Hepatocyte (in vitro differentiated cells): ENCODE data around the gene TNFRSF6B. TPM values are rescaled to one million over a fixed set of nuclear protein-coding genes. Genes with fewer than 3 reads are reported as not detected.

Source experiments
- DNase-seq: peaks from one replicate; pipeline ENCODE4 v3.0.0-alpha.2; 2016; ENCODE audit warnings: low spot score
- H2AFZ ChIP-seq: fragments of 200-600 bp; sonication (generic); 2 replicates; pipeline ENCODE4 v1.6.0; 2016; ENCODE audit warnings: antibody characterized with exemption, mild to moderate bottlenecking
- H3K27ac ChIP-seq: fragments of 200-600 bp; sonication (generic); 2 replicates; pipeline ENCODE4 v1.5.1; 2016; ENCODE audit warnings: mild to moderate bottlenecking
- H3K27me3 ChIP-seq: fragments of 200-600 bp; sonication (generic); 2 replicates; pipeline ENCODE4 v1.6.1; 2016
- H3K36me3 ChIP-seq: fragments of 200-600 bp; sonication (generic); replicated peaks from 2 replicates; pipeline ENCODE4 v1.5.1; 2016; ENCODE audit warnings: low read depth; ENCODE audit not compliant: insufficient read depth
- H3K4me1 ChIP-seq: fragments of 200-600 bp; sonication (generic); 2 replicates; pipeline ENCODE4 v1.5.1; 2016; ENCODE audit warnings: mild to moderate bottlenecking, moderate library complexity; ENCODE audit not compliant: insufficient read depth
- H3K4me2 ChIP-seq: fragments of 200-600 bp; sonication (generic); 2 replicates; pipeline ENCODE4 v1.6.0; 2016
- H3K4me3 ChIP-seq: fragments of 200-600 bp; sonication (generic); 2 replicates; pipeline ENCODE4 v1.5.1; 2016; ENCODE audit warnings: mild to moderate bottlenecking
- H3K79me2 ChIP-seq: fragments of 200-600 bp; sonication (generic); 2 replicates; pipeline ENCODE4 v1.6.0; 2017; ENCODE audit warnings: mild to moderate bottlenecking
- H3K9me2 ChIP-seq: fragments of 200-600 bp; sonication (generic); replicated peaks from 2 replicates; pipeline ENCODE4 v1.6.0; 2017; ENCODE audit warnings: mild to moderate bottlenecking; ENCODE audit not compliant: insufficient read depth
- H3K9me3 ChIP-seq: fragments of 200-600 bp; sonication (generic); 2 replicates; pipeline ENCODE4 v1.5.1; 2016; ENCODE audit warnings: low read depth, mild to moderate bottlenecking
- H4K20me1 ChIP-seq: fragments of 200-600 bp; sonication (generic); 2 replicates; pipeline ENCODE4 v1.6.0; 2016; ENCODE audit warnings: mild to moderate bottlenecking; ENCODE audit not compliant: insufficient read depth, poor library complexity, severe bottlenecking
- EZH2 ChIP-seq: fragments of 200-600 bp; sonication (generic); IDR thresholded peaks from 2 replicates; pipeline ENCODE4 v1.6.1; 2016; ENCODE audit warnings: antibody characterized with exemption, mild to moderate bottlenecking, borderline replicate concordance
- EZH2phosphoT487 ChIP-seq: fragments of 200-600 bp; sonication (generic); IDR thresholded peaks from one replicate; pipeline ENCODE4 v1.6.1; 2018; ENCODE audit warnings: antibody characterized with exemption, mild to moderate bottlenecking, low read depth, moderate library complexity; ENCODE audit not compliant: unreplicated experiment, severe bottlenecking
- WGBS: methylation state at CpG from one replicate; pipeline ENCODE4 v1.1.6; 2016; ENCODE audit warnings: low lambda C conversion rate; ENCODE audit errors: missing lambda C conversion rate; 5-methylcytosine and 5-hydroxymethylcytosine counted together
- polyA plus RNA-seq: library from polyadenylated mRNA; unstranded; fragments of >200 nt; fragmentation: Nextera tagmentation; extraction: Ambion mirVana; gene quantifications from 2 replicates; pipeline ENCODE4 v1.2.1, GENCODE V29; 2016
- total RNA-seq: library from RNA; depleted of rRNA; stranded (reverse); fragments of >200 nt; gene quantifications from 2 replicates; pipeline ENCODE4 v1.2.3, GENCODE V29; 2014
- TF ChIP-seq, protein P1 (sequence below): fragments of 200-600 bp; sonication (generic); IDR thresholded peaks from 2 replicates; pipeline ENCODE4 v1.5.1; 2016; ENCODE audit warnings: antibody characterized with exemption, mild to moderate bottlenecking; ENCODE audit not compliant: poor library complexity

The TNFRSF6B gene
- total and polyA plus RNA-seq, 2 experiments from 2014 or later = 0.97 to 4.2 TPM

DNA sequence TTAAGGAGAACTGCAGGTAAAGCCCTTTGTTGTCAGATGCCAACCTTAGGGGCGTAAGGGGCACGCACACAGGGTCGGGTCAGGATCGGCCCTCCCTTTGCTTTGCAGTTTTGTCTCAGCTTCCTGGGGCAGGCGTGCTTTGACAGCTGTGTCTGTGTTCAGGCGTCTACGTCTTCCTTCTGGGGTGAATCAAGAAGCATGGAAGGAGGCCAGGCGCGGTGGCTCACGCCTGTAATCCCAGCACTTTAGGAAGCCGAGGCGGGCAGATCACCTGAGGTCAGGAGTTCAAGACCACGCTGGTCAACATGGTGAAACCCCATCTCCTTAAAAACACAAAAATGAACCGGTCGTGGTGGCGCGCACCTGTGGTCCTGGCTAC lies 12.7 kb downstream of the TNFRSF6B start:
- H3K4me1 ChIP-seq = peaks cover 13% of the 10 kb centered on the region
- peaks cover 81% of the 10 kb centered on the region for H3K79me2 ChIP-seq
- H3K9me2 ChIP-seq = no peaks in the 10 kb centered on the region
- H3K27me3 ChIP-seq = no peaks in the 10 kb centered on the region
- peak; percentile 3 for DNase-seq
- TF ChIP-seq, protein P1, sequence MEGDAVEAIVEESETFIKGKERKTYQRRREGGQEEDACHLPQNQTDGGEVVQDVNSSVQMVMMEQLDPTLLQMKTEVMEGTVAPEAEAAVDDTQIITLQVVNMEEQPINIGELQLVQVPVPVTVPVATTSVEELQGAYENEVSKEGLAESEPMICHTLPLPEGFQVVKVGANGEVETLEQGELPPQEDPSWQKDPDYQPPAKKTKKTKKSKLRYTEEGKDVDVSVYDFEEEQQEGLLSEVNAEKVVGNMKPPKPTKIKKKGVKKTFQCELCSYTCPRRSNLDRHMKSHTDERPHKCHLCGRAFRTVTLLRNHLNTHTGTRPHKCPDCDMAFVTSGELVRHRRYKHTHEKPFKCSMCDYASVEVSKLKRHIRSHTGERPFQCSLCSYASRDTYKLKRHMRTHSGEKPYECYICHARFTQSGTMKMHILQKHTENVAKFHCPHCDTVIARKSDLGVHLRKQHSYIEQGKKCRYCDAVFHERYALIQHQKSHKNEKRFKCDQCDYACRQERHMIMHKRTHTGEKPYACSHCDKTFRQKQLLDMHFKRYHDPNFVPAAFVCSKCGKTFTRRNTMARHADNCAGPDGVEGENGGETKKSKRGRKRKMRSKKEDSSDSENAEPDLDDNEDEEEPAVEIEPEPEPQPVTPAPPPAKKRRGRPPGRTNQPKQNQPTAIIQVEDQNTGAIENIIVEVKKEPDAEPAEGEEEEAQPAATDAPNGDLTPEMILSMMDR = no peak
- TF ChIP-seq EZH2phosphoT487 (no peak), EZH2 (no peak)
- H3K27ac ChIP-seq = no peak overlapping the region
- no peak overlapping the region for H2AFZ ChIP-seq
- WGBS = 93% methylated on average over 17 of the region's 17 CpGs
- H3K4me2 ChIP-seq = peak overlapping the region; percentile 94
- no peaks in the 10 kb centered on the region for H3K9me3 ChIP-seq
- H4K20me1 ChIP-seq = peaks cover 3% of the 10 kb centered on the region
- no peak overlapping the region for H3K4me3 ChIP-seq
- no peaks in the 10 kb centered on the region for H3K36me3 ChIP-seq

DNA sequence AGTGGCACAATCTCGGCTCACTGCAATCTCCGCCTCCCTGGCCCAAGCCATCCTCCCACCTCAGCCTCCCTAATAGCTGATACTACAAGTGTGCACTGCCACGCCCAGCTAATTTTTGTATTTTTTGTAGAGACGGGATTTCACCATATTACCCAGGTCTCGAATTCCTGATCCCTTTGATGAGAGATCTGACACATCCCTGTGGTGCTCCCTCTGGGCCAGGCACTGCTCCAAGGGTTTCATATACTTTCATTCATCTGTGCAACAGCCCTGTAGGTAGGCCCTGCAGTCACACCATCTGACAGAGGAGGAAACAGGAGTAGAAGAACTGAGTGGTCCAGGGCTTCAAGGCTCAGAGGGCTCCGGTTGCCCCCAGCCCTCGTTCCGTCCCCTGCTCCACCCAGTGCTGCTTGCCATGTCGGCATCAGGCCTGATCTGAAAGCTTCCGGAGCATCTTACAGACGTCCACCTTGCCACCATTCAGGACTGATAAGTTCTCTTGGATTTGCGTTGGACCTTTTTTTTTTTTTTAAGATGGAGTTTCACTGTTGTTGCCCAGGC lies 14.7 kb downstream of the TNFRSF6B start:
- H3K9me2 ChIP-seq = no peaks in the 10 kb centered on the region
- H2AFZ ChIP-seq = no peak overlapping the region
- TF ChIP-seq, protein P1 = no peak
- TF ChIP-seq EZH2 (no peak), EZH2phosphoT487 (no peak)
- H4K20me1 ChIP-seq = peaks cover 3% of the 10 kb centered on the region
- WGBS = 88% methylated on average over 12 of the region's 12 CpGs
- H3K79me2 ChIP-seq = peaks cover 90% of the 10 kb centered on the region
- DNase-seq = no peak
- H3K4me2 ChIP-seq = no peak overlapping the region
- H3K36me3 ChIP-seq = no peaks in the 10 kb centered on the region
- H3K4me1 ChIP-seq = peaks cover 11% of the 10 kb centered on the region
- H3K4me3 ChIP-seq = no peak overlapping the region
- no peaks in the 10 kb centered on the region for H3K9me3 ChIP-seq
- no peaks in the 10 kb centered on the region for H3K27me3 ChIP-seq
- H3K27ac ChIP-seq = no peak overlapping the region

DNA sequence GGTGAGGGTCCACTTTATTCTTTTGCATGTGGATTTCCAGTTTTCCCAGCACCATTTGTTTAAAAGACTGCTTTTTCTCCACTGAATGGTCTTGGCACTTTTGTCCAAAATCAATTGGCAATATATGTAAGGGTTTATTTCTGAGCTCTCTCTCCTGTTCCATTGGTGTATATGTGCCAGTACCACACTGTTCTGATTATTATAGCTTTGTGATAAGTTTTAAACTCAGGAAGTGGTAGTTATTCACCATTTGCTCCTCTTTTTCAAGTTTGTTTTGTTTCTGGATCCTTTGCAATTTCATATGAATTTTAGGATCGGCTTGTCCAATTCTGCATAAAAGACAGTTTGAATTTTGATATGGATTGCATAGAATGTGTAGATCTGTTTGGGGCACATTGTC lies 15.7 kb downstream of the TNFRSF6B start:
- no peak for DNase-seq
- peaks cover 5% of the 10 kb centered on the region for H3K4me1 ChIP-seq
- H3K36me3 ChIP-seq = no peaks in the 10 kb centered on the region
- TF ChIP-seq EZH2phosphoT487 = no peak
- TF ChIP-seq, protein P1 = no peak
- TF ChIP-seq EZH2 = no peak
- peaks cover 86% of the 10 kb centered on the region for H3K79me2 ChIP-seq
- no peak overlapping the region for H3K27ac ChIP-seq
- H3K9me3 ChIP-seq = no peaks in the 10 kb centered on the region
- H3K9me2 ChIP-seq = no peaks in the 10 kb centered on the region
- H3K4me3 ChIP-seq = no peak overlapping the region
- H2AFZ ChIP-seq = no peak overlapping the region
- H4K20me1 ChIP-seq = no peaks in the 10 kb centered on the region
- WGBS = 100% methylated on average over 1 of the region's 1 CpG
- H3K4me2 ChIP-seq = no peak overlapping the region
- no peaks in the 10 kb centered on the region for H3K27me3 ChIP-seq
